ENCODE results near the gene HDAC4.

DNA sequence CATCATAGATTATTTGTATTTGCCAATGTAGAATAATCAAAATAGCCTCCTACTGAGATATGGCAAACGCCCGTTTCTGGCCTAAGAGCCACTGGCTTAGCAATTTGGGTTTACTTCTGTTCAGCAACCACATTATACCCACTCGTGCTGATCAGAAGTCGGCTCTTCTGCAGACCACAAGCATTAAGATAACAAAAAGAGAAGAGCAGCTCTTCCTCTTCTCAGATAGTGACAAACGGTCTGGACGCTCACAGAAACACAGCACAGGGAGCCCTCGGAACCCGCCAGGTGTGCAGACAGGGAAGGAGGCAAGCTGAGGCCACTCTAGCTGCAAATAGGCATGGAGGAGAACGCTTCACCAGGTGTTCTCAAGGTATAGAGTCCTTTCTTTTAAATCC is 164.0 kb downstream of the HDAC4 start:
- TF ChIP-seq ZNF140 (tag by site-specific recombination; IDR thresholded peaks at IDR 0.05) (no peak), ZNF223 (tag by site-specific recombination; IDR thresholded peaks at IDR 0.05) (no peak), KLF8 (tag by site-specific recombination; IDR thresholded peaks at IDR 0.05) (no peak), ZNF658 (tag by site-specific recombination; IDR thresholded peaks at IDR 0.05) (no peak)
- TF ChIP-seq, protein P1, sequence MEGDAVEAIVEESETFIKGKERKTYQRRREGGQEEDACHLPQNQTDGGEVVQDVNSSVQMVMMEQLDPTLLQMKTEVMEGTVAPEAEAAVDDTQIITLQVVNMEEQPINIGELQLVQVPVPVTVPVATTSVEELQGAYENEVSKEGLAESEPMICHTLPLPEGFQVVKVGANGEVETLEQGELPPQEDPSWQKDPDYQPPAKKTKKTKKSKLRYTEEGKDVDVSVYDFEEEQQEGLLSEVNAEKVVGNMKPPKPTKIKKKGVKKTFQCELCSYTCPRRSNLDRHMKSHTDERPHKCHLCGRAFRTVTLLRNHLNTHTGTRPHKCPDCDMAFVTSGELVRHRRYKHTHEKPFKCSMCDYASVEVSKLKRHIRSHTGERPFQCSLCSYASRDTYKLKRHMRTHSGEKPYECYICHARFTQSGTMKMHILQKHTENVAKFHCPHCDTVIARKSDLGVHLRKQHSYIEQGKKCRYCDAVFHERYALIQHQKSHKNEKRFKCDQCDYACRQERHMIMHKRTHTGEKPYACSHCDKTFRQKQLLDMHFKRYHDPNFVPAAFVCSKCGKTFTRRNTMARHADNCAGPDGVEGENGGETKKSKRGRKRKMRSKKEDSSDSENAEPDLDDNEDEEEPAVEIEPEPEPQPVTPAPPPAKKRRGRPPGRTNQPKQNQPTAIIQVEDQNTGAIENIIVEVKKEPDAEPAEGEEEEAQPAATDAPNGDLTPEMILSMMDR (tag by site-specific recombination; IDR thresholded peaks at IDR 0.05) = no peak
